Hepatocyte (in vitro differentiated cells): ENCODE results near the gene CDKL4. TPM values are rescaled to one million over a fixed set of nuclear protein-coding genes. Genes with fewer than 3 reads are reported as not detected.

ENCODE experiments used
- DNase-seq: peaks from one replicate; pipeline ENCODE4 v3.0.0-alpha.2; 2016; ENCODE audit warnings: low spot score
- H2AFZ ChIP-seq: fragments of 200-600 bp; sonication (generic); 2 replicates; pipeline ENCODE4 v1.6.0; 2016; ENCODE audit warnings: antibody characterized with exemption, mild to moderate bottlenecking
- H3K27ac ChIP-seq: fragments of 200-600 bp; sonication (generic); 2 replicates; pipeline ENCODE4 v1.5.1; 2016; ENCODE audit warnings: mild to moderate bottlenecking
- H3K27me3 ChIP-seq: fragments of 200-600 bp; sonication (generic); 2 replicates; pipeline ENCODE4 v1.6.1; 2016
- H3K36me3 ChIP-seq: fragments of 200-600 bp; sonication (generic); replicated peaks from 2 replicates; pipeline ENCODE4 v1.5.1; 2016; ENCODE audit warnings: low read depth; ENCODE audit not compliant: insufficient read depth
- H3K4me1 ChIP-seq: fragments of 200-600 bp; sonication (generic); 2 replicates; pipeline ENCODE4 v1.5.1; 2016; ENCODE audit warnings: mild to moderate bottlenecking, moderate library complexity; ENCODE audit not compliant: insufficient read depth
- H3K4me2 ChIP-seq: fragments of 200-600 bp; sonication (generic); 2 replicates; pipeline ENCODE4 v1.6.0; 2016
- H3K4me3 ChIP-seq: fragments of 200-600 bp; sonication (generic); 2 replicates; pipeline ENCODE4 v1.5.1; 2016; ENCODE audit warnings: mild to moderate bottlenecking
- H3K79me2 ChIP-seq: fragments of 200-600 bp; sonication (generic); 2 replicates; pipeline ENCODE4 v1.6.0; 2017; ENCODE audit warnings: mild to moderate bottlenecking
- H3K9me2 ChIP-seq: fragments of 200-600 bp; sonication (generic); replicated peaks from 2 replicates; pipeline ENCODE4 v1.6.0; 2017; ENCODE audit warnings: mild to moderate bottlenecking; ENCODE audit not compliant: insufficient read depth
- H3K9me3 ChIP-seq: fragments of 200-600 bp; sonication (generic); 2 replicates; pipeline ENCODE4 v1.5.1; 2016; ENCODE audit warnings: low read depth, mild to moderate bottlenecking
- H4K20me1 ChIP-seq: fragments of 200-600 bp; sonication (generic); 2 replicates; pipeline ENCODE4 v1.6.0; 2016; ENCODE audit warnings: mild to moderate bottlenecking; ENCODE audit not compliant: insufficient read depth, poor library complexity, severe bottlenecking
- EZH2 ChIP-seq: fragments of 200-600 bp; sonication (generic); IDR thresholded peaks from 2 replicates; pipeline ENCODE4 v1.6.1; 2016; ENCODE audit warnings: antibody characterized with exemption, mild to moderate bottlenecking, borderline replicate concordance
- EZH2phosphoT487 ChIP-seq: fragments of 200-600 bp; sonication (generic); IDR thresholded peaks from one replicate; pipeline ENCODE4 v1.6.1; 2018; ENCODE audit warnings: antibody characterized with exemption, mild to moderate bottlenecking, low read depth, moderate library complexity; ENCODE audit not compliant: unreplicated experiment, severe bottlenecking
- WGBS: methylation state at CpG from one replicate; pipeline ENCODE4 v1.1.6; 2016; ENCODE audit warnings: low lambda C conversion rate; ENCODE audit errors: missing lambda C conversion rate; 5-methylcytosine and 5-hydroxymethylcytosine counted together
- polyA plus RNA-seq: library from polyadenylated mRNA; unstranded; fragments of >200 nt; fragmentation: Nextera tagmentation; extraction: Ambion mirVana; gene quantifications from 2 replicates; pipeline ENCODE4 v1.2.1, GENCODE V29; 2016
- total RNA-seq: library from RNA; depleted of rRNA; stranded (reverse); fragments of >200 nt; gene quantifications from 2 replicates; pipeline ENCODE4 v1.2.3, GENCODE V29; 2014
- TF ChIP-seq, protein P1 (sequence below): fragments of 200-600 bp; sonication (generic); IDR thresholded peaks from 2 replicates; pipeline ENCODE4 v1.5.1; 2016; ENCODE audit warnings: antibody characterized with exemption, mild to moderate bottlenecking; ENCODE audit not compliant: poor library complexity

The CDKL4 gene
- total and polyA plus RNA-seq, 2 experiments from 2014 or later: 0.10 to 0.35 TPM

DNA sequence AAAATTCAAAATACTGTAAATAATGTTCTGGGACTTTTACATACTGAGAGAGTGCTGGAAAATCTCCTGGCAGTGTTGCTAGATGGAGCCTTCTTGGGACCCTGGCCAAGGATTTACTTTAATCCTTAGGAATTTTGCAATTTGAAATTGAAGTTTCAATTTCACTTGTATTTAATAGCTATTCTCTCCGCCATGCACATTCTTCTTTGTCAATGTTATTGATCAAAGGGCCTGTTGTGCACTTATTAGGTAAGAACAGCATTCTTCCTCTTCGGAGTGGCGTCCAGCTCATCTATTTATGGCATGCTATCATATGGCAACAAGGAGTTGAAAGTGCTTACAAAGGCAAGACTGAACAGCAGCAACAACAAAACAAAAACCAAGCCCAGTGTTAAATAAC, 82.8 kb downstream of the CDKL4 start:
- no peaks in the 10 kb centered on the region for H3K9me2 ChIP-seq
- H2AFZ ChIP-seq: no peak overlapping the region
- H3K36me3 ChIP-seq: no peaks in the 10 kb centered on the region
- no peaks in the 10 kb centered on the region for H4K20me1 ChIP-seq
- no peaks in the 10 kb centered on the region for H3K79me2 ChIP-seq
- H3K27ac ChIP-seq: no peak overlapping the region
- no peaks in the 10 kb centered on the region for H3K27me3 ChIP-seq
- WGBS: 60% methylated on average over 3 of the region's 3 CpGs
- no peak overlapping the region for H3K4me3 ChIP-seq
- no peak for DNase-seq
- TF ChIP-seq, protein P1, sequence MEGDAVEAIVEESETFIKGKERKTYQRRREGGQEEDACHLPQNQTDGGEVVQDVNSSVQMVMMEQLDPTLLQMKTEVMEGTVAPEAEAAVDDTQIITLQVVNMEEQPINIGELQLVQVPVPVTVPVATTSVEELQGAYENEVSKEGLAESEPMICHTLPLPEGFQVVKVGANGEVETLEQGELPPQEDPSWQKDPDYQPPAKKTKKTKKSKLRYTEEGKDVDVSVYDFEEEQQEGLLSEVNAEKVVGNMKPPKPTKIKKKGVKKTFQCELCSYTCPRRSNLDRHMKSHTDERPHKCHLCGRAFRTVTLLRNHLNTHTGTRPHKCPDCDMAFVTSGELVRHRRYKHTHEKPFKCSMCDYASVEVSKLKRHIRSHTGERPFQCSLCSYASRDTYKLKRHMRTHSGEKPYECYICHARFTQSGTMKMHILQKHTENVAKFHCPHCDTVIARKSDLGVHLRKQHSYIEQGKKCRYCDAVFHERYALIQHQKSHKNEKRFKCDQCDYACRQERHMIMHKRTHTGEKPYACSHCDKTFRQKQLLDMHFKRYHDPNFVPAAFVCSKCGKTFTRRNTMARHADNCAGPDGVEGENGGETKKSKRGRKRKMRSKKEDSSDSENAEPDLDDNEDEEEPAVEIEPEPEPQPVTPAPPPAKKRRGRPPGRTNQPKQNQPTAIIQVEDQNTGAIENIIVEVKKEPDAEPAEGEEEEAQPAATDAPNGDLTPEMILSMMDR: no peak
- TF ChIP-seq EZH2phosphoT487: no peak
- no peak for TF ChIP-seq EZH2
- H3K4me1 ChIP-seq: no peaks in the 10 kb centered on the region
- peak overlapping the region; percentile 22 for H3K4me2 ChIP-seq
- H3K9me3 ChIP-seq: no peaks in the 10 kb centered on the region

GRCh38 chr2:39159283-39159682, 84.5 kb downstream of the CDKL4 start:
- H3K79me2 ChIP-seq: no peaks in the 10 kb centered on the region
- no peaks in the 10 kb centered on the region for H3K9me2 ChIP-seq
- H3K27me3 ChIP-seq: no peaks in the 10 kb centered on the region
- no peaks in the 10 kb centered on the region for H3K36me3 ChIP-seq
- no peak for DNase-seq
- H3K4me1 ChIP-seq: no peaks in the 10 kb centered on the region
- no peak for TF ChIP-seq EZH2phosphoT487
- no peak for TF ChIP-seq EZH2
- TF ChIP-seq, protein P1: no peak
- H4K20me1 ChIP-seq: no peaks in the 10 kb centered on the region
- H2AFZ ChIP-seq: no peak overlapping the region
- H3K9me3 ChIP-seq: no peaks in the 10 kb centered on the region
- no peak overlapping the region for H3K4me2 ChIP-seq
- no peak overlapping the region for H3K4me3 ChIP-seq
- H3K27ac ChIP-seq: no peak overlapping the region
- WGBS: 97% methylated on average over 2 of the region's 2 CpGs

DNA sequence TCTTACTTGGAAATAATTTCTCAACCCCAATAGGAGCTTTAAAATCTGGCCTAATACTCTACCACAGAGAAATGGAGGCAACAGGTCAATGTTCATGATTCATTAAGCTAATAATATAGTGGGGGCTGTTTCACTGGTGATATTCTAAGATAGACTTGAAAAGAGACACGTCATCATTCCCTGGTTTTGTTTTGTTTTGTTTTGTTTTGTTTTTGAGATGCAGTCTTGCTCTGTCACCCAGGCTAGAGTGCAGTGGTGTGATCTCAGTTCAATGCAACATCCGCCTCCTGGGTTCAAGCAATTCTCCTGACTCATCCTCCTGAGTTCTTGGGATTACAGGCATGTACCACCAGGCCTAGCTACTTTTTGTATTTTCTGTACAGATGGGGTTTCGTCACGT, 85.4 kb downstream of the CDKL4 start:
- Histone ChIP-seq H3K36me3 (no peaks in the 10 kb centered on the region), H4K20me1 (no peaks in the 10 kb centered on the region), H2AFZ (no peak overlapping the region), H3K4me3 (no peak overlapping the region), H3K79me2 (no peaks in the 10 kb centered on the region), H3K27me3 (no peaks in the 10 kb centered on the region), H3K4me1 (no peaks in the 10 kb centered on the region), H3K4me2 (no peak overlapping the region), H3K27ac (no peak overlapping the region), H3K9me3 (no peaks in the 10 kb centered on the region), H3K9me2 (no peaks in the 10 kb centered on the region)
- no peak for DNase-seq
- TF ChIP-seq EZH2phosphoT487: no peak
- TF ChIP-seq EZH2: no peak
- TF ChIP-seq, protein P1: no peak
- 93% methylated on average over 4 of the region's 4 CpGs for WGBS

DNA sequence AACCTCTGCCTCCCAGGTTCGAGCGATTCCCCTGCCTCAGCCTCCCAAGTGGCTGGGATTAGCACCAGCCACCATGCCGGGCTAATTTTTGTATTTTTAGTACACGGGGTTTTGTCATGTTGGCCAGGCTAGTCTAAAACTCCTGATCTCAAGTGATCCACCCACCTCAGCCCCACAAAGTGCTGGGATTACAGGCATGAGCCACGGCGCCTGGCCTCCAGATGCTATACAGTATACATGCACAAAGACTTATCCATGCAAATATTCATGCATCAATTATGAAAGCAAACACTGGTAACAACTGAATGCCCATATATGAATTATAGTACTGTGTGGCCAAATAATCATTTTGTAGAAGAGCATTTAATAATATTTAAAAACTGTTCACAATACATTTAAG, 86.9 kb downstream of the CDKL4 start:
- no peak overlapping the region for H3K4me2 ChIP-seq
- WGBS: 64% methylated on average over 6 of the region's 6 CpGs
- no peaks in the 10 kb centered on the region for H3K27me3 ChIP-seq
- H3K36me3 ChIP-seq: no peaks in the 10 kb centered on the region
- no peaks in the 10 kb centered on the region for H3K9me2 ChIP-seq
- no peak overlapping the region for H2AFZ ChIP-seq
- no peak overlapping the region for H3K27ac ChIP-seq
- H4K20me1 ChIP-seq: no peaks in the 10 kb centered on the region
- DNase-seq: no peak
- TF ChIP-seq EZH2: no peak
- TF ChIP-seq, protein P1: no peak
- TF ChIP-seq EZH2phosphoT487: no peak
- no peaks in the 10 kb centered on the region for H3K4me1 ChIP-seq
- H3K4me3 ChIP-seq: no peak overlapping the region
- H3K9me3 ChIP-seq: no peaks in the 10 kb centered on the region
- H3K79me2 ChIP-seq: no peaks in the 10 kb centered on the region
